ENCODE results near the gene NME3.
A peak's percentile ranks its signal among the peaks of the same experiment; 100 is the strongest.
"Not testable (repeated sequence)": the region's sequence is repeated elsewhere in the genome, so short reads cannot be mapped to it uniquely, and the experiment has no call there.

The NME3 gene

DNA sequence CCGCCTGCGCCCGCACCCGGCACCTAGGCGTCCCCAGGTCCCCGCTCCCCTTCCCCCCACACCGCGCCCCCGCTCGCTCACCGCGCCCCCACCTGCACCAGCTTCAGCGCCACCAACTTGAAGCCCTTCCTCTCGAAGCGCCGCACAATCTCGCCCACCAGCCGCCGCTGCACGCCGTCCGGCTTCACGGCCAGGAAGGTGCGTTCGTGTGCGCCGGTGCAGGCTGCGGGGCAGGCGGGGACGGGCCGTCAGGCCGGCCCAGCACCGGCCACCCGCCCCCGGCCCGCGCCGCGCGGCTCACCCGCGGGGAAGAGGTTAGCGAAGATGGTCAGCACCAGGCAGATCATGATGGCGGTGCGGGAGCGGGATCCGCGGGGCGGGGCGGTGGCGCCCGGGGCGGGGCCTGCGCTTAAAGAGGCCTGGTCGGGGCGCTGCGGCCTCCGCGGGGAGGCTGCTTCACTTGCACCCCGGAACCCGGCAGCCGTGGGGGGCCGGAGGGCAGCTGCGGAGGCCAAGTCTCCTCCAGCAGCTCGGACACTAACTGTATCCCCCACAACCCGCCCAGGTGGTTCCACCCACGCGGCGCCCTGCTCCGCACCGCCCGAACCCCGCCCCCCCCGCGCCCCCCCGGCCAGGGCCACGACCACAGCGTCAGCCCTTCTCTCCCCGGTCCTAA is at the start of gene NME3:
Gene NME3, minus strand, starts transcription at position 356 of the 676 bp plus-strand sequence. Its CDS starts 9 bp downstream, at position 347.
- peak in 53 of 56 donors; percentile 7 to 82 (median 56) for DNase-seq

- DNase-seq: no peak
Observed at GRCh38 chr16:1820946-1821290, 49.6 kb upstream of the NME3 start.

- no peak for DNase-seq
Observed at GRCh38 chr16:1820096-1820945, 49.0 kb upstream of the NME3 start.

GRCh38 chr16:1819611-1820010 is 48.3 kb upstream of the NME3 start:
- DNase-seq: no peak

DNA sequence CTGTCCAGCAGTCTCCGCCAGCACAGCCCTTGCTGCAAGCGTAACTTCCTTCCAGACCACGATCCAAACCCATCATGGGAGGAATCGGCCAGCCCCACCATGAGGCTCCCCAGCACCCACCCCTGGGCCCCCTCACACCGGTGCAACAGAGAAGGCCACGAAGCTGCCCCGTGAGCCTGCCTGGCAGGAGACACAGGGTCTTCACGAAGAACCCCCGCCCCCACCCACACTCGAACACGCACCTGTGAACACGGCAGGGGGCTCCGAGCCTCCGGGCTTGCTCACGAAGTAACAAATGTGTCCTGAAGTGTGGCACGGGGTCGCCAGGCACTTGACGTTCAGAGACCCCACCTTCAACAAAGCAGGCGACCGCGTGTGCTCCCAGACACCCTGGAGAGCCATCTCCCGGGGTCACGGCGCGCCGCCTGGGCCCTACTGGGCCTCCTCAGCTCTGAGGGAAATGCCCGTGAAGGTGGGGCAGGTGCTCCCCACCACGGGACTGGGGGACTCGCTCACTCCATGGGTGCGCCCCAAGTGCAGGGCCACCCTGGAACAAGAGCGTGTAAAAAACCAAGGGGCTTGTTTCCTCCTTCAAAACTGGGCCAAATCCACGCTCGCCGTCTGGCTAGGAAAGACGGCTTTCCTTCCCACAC is 47.7 kb upstream of the NME3 start:
- no peak for DNase-seq

DNA sequence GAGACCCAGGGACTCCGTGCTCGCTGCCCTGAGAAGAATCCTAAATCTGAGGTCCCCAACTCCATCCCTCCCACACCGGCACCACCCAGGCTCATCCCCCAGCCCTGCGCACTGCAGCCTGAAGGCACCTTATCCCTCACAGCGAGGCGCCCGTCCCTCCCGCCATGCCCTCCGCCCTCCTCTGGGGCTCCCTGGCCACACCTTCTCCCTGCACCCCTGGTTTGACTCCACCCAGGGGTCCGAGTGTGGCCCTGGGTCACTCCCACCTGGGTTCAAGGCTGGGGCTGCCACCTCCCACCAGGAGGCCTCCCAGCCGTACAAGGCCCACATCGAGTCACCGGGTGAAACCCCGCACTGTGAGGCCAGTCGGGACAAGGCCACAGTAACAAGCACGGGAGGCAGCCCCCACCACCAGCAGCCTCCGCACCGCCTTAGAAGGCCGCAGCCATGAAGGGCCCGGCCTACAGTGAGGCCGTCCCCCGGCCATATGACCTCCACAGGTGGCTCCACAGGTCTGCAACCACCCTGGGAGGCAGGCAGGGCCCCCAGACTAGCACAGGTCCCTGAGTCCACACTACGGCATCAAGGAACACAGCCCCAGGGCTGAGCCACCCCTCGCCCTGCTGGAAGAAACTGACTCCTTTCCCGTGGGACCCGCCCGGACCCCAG is 47.0 kb upstream of the NME3 start:
- no peak for DNase-seq

GRCh38 chr16:1817716-1818115 is 46.4 kb upstream of the NME3 start:
- no peak for DNase-seq

GRCh38 chr16:1817276-1817589 is 45.9 kb upstream of the NME3 start:
- DNase-seq: no peak

- DNase-seq: no peak
Observed at GRCh38 chr16:1816396-1817275, 45.3 kb upstream of the NME3 start.

- no peak for DNase-seq
Observed at GRCh38 chr16:1815461-1815860, 44.1 kb upstream of the NME3 start.

GRCh38 chr16:1812732-1813163 is 41.4 kb upstream of the NME3 start:
- DNase-seq: peak in 3 of 56 donors; percentile 3 to 29 (median 22)

- DNase-seq: no peak
Observed at GRCh38 chr16:1810536-1810935, 39.2 kb upstream of the NME3 start.

- no peak for DNase-seq
Observed at GRCh38 chr16:1810106-1810505, 38.8 kb upstream of the NME3 start.

DNA sequence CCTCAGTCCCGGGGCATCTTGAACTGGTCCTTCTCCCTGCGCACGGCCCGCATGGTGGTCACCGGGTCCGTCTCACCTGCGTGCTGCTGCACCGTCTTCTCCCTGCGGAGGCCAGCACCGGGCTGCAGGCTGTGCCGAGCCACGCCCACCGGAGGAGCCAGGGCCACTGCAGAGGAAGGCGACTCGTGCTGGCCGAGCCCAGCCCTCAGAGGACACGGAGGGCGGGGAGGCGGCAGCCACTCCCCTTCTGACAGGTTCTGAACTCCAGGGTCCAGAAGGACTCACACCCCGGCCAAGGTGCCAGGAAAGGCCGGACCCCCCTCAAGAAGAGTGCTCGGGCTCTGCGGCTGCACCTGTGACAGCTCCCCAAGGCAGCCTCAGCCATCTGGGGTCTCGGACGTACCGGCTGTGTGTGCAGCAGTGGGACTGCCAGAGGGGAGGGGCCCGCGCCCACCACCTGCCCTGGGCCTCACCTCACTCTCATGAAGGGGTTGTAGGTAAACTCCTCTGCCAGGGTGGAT is 38.0 kb upstream of the NME3 start:
- no peak for DNase-seq

GRCh38 chr16:1808691-1809090 is 37.3 kb upstream of the NME3 start:
- DNase-seq: no peak

- no peak for DNase-seq
Observed at GRCh38 chr16:1807626-1808025, 36.3 kb upstream of the NME3 start.

- no peak for DNase-seq
Observed at GRCh38 chr16:1800701-1801100, 29.4 kb upstream of the NME3 start.

DNA sequence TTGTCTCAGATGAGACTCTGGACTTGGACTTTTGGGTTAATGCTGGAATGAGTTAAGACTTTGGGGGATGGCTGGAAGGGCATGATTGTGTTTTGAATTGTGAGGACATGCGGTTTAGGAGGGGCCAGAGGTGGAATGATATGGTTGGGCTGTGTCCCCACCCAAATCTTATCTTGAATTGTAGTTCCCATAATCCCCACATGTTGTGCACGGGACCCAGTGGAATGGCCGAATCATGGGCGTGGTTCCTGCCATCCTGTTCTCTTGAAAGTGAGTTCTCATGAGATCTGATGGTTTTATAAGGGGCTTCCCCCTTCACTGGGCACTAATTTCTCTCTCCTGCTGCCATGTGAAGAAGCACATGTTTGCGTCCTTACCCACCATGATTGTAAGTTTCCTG is 27.9 kb upstream of the NME3 start:
- not testable (repeated sequence) for DNase-seq

DNA sequence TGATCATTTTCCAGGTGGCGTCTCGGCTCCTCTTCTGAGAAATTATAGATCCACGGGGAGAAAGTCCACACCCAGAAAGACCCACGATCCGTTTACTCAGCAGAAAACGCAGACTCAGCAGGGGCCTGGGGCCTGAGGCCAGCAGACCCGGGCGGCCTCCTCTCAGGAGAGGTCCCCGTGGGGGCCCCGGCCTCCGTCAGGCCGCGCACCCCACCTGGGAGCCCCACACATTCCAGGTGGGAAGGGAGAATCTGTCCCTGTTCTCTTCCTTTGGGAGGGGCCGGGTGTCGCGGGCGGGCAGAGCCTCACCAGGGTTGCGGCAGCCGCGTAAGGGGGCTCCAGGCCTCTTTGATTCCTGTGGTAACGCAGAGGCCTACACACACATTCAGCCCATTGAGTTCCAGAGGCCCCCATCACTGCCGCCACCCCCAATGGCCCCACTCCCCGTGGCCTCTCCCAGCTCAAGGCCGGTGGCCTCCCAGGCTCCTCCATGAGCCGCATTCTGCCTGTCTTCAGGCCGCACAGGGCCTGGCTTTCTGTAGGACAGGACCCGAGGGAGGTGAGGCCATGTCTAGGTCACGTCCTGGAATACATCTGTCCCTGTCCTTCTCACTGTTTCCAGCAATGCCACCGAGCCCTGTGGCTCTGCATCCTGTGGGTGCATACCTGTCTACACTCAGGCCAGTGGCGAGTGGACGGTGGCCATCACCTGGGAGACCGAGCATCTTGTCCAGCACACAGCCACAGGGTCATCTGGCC is 23.7 kb upstream of the NME3 start:
- DNase-seq: no peak

Measured in nucleus accumbens (tissue), 56 donors.